ENCODE data around the gene FGD4.

Gene FGD4
- total RNA-seq: 7.7 to 8.9 reads per million in 2 donors

DNA sequence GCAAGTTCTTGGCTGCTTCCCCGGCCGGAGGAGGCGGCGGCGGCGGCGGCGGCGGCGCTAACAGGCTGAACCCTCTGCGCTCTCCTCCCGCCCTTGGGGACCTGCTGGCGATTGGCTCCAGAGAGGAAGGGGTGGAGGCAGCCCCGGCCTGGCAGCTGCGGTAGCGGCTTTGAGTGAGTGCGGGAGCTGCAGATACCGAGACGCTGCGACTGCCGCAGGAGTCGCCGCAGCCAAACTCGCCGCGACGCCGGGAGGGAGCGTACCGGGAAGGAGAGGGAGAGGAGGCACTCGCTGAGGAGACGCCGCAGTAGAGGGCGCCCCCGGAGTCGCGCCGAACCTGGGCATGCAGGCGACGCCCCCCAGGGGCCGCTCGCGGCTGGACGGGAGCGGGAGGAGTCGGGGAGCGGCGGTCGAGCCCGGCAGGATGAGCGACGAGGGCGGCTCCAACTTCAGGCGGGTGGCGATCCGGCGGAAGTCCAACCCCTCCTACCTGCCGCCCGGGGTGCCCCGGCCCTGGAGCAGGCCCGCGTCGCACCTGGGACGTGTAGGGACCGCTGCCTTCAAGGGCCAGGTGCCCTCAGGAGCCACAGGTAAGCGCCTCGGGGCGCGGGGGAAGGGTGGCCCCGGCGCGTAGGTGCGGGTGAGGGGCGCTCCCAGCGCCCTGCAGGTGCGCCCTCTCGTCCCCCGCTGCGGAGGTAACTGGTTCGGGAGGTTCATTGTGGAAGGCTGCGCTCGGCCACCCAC, at the start of gene FGD4:
TSS of gene FGD4 (plus strand) at position 189 of the 744 bp plus-strand sequence.
- no peak for DNase-seq

DNA sequence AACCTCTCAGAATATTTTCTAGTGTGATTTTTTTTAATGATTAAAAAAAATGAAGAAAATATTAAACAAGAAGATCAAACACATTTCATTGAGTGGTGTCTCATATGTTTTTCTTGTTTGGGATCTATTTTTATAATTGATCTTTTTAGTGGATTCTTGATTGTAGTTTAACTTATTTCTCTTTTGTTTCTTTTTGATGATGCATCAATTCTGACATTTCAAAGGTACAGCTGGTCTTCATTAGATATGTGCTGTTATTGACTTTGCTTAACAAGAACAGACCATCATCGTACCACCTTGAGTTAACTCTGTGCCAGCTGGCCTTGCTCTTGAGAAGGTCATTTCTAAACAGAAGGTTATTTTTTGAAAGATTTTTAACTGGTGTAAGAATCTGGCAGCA, 45.8 kb upstream of the FGD4 start:
- DNase-seq: no peak

- no peak for DNase-seq
Observed at GRCh38 chr12:32357601-32358249, 41.6 kb upstream of the FGD4 start.

GRCh38 chr12:32360956-32361355, 38.4 kb upstream of the FGD4 start:
- no peak for DNase-seq

DNA sequence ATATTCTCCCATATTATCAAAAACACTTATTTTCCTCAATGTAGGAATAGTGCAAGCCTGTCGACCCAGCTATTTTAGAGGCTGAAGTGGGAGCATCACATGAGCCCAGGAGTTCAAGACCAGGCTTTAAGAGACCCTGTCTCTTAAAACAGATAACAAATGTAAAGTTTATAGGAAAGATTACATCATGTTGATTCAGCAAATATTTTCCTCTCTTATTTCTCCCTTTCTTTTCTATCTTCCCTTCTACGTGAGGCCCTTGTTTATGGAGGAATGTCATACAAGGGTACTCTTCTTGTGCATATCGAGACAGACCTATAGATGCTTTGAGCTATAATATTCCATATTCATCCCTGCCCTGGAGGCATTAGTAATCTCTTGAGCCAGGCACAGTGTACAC, 36.5 kb upstream of the FGD4 start:
- no peak for DNase-seq

GRCh38 chr12:32365473-32366064, 33.8 kb upstream of the FGD4 start:
- no peak for DNase-seq

GRCh38 chr12:32366714-32367113, 32.6 kb upstream of the FGD4 start:
- DNase-seq: no peak

- no peak for DNase-seq
Observed at GRCh38 chr12:32367381-32367780, 32.0 kb upstream of the FGD4 start.

DNA sequence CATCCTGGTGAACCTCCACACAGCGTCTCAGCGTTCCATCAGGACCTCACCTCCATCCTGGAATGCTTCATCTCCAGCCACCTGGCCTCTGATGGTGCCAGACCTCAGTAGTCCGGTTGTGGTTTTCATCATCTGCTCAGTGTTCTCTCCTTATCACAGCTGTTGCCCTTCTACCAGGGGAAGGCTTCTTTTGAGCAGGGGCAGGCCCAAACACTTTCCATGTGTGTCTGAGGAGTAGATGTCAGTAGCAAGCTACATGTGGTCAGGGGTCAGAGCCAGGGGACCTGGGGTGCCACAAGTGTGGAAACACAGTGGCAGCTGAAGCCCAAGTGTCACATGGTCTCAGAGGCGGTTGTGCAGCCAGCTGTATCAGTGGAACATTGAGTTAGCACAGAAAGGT, 30.2 kb upstream of the FGD4 start:
- no peak for DNase-seq

DNA sequence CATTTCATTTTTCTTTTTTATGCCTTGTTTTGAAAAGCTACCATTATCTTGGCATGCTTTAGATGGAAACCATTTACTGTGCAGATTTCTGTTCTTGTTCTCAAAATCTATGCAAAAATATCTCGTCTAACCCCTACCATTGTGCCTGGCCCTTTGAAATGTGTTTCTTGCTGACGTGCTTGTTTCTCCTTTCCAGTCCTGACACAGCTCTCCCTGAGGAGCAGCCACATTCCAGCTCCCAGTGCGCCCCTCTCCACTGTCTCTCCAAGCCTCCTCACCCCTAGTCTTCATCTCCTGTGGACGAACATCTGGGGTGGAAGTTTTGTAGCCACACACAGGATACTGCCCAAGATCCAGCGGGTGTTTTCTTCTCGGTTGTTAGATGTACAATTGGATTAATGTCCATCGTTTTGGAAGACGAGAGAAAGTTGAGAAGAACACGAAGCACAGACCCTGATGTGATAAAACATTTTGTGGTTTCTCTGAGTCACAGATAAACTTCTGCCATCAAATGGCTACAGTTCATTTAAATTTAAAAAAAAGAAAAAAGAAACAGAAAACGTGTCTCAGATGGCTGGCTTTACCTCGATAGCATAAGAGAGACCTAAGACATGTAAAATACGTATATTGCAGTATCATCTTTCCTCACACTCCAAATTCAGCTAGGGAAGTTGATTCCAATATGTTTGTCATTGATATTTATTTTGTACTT, 21.9 kb upstream of the FGD4 start:
- no peak for DNase-seq

DNA sequence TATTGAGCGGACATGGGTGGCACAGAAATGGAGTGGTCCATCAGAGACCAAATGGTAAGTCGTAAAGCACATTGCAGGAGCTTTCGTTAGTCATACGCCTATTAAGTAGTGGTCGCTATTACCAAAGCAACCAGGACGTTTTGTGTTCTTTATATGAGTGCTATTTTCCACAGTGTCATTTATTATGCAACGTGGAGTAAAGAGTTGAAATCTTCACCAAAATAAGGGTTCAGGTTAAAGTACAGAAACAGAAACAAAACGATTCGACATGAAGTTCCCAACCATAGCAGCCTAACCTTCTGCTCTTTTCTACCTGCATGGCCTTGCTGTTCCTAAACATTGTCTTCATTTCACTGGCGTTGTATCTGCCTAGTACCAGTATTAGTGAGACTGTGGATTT, 20.1 kb upstream of the FGD4 start:
- no peak for DNase-seq

DNA sequence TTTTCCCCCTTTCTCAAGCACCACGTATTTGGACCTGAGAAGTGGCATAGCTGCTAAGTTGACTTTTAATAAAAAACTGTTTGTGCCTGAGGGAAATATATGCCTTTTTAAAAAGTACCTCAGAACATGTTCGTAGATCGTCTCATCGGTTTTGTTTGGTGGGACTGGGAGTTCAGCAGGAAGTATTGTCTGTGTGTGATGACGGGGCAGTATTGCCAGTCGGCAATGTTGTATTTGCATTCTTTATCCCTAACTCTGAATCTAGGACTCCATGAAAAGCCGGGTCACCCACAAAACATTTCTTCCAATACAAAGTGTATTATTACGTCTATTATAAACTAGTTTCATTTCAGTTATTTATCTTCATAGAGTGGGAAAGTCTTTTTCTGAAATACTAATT, 19.7 kb upstream of the FGD4 start:
- no peak for DNase-seq

GRCh38 chr12:32382226-32382625, 17.1 kb upstream of the FGD4 start:
- no peak for DNase-seq

- DNase-seq: no peak
Observed at GRCh38 chr12:32390572-32391219, 8.7 kb upstream of the FGD4 start.

DNA sequence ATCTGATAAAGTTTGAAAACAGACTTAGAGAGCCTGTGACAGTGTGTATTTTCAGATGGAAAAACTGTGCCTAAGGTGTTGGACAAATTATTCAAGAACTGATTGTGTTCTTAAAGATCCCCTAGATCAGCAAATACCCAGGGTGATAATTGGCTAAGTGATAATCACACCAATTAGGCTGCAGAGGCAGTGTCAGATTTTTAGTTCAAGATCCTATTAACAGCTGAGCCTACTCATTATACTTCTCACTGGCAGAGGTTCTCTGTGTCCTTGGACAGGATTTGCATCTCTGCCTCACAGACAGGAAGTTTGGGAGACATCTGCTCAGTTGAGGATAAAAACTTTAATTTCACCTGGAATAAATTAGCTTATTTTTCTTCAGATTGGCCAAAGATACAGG, 4.3 kb upstream of the FGD4 start:
- DNase-seq: no peak

- no peak for DNase-seq
Observed at GRCh38 chr12:32397696-32398095, 1.7 kb upstream of the FGD4 start.

GRCh38 chr12:32398181-32398580, 1.2 kb upstream of the FGD4 start:
- DNase-seq: no peak

GRCh38 chr12:32398816-32399369, 465 bp upstream of the FGD4 start:
- DNase-seq: no peak

DNA sequence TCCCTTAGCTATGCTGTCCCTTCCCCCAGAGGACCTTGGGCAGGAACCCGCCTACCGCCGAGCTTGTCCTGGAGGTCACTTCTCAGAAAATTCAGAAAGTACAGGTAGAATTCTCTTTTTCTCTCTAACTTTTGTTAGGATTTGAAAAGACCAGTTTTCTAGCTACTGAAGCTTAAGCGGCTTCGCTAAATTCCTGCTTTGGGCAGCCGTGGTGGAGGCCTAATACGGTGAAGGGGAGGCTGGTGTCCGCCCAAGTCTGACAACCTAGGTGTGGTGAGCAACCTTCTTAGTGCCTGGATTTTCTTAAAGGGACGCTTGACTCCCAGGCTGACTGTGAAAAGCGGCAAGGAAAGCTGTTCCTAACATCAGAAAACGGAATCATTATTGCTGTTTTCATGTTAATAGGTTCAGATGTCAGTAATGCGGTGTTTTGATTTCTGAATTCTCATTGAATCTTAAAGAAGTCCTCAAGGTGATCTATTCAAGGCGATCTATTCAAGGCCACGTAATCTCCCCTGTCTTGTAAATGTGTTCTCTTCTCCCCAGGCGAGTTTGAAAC, 835 bp downstream of the FGD4 start:
- DNase-seq: no peak

GRCh38 chr12:32400866-32401265, 1.5 kb downstream of the FGD4 start:
- DNase-seq: no peak

DNA sequence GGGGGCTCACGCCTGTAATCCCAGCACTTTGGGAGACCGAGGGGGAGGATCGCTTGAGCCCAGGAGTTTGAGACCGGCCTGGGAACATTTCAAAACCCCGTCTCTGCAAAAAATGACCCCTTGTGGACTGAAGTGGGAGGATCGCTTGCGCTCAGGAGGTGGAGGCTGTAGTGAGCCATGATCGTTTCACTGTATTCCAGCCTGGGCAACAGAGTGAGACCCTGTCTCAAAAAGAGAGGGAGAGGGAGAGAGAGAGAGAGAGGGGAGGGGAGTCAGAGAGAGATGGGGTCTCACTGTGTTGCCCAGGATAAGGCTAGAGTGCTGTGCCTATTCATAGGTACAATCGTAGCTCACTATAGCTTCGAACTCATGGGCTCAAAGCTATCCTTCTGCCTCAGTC, 2.8 kb downstream of the FGD4 start:
- no peak for DNase-seq

- DNase-seq: no peak
Observed at GRCh38 chr12:32402946-32403345, 3.6 kb downstream of the FGD4 start.
